Tibial nerve (tissue), 4 donors: ENCODE data around the gene NTM. TPM values are rescaled to one million over a fixed set of nuclear protein-coding genes. Genes with fewer than 3 reads are reported as not detected.

Source experiments
- DNase-seq, 2 donors: peaks; one replicate each; pipeline ENCODE4 v3.0.0-alpha.2; 2019; ENCODE audit warnings: low spot score in 2 of 2
- H3K27ac ChIP-seq, 4 donors: fragments of 200-600 bp; sonication (generic) in 3 of 4; one replicate each; pipeline ENCODE4 v1.5.1; 2017 to 2019; ENCODE audit warnings: mild to moderate bottlenecking in 1 of 4
- H3K27me3 ChIP-seq, 2 donors: fragments of 200-600 bp; sonication (generic) in 1 of 2; one replicate each; pipeline versions ENCODE4 v1.5.1 to v1.6.0; 2017 to 2019
- H3K36me3 ChIP-seq, 3 donors: fragments of 200-600 bp; sonication (generic); one replicate each; pipeline ENCODE4 v1.5.1; 2018 to 2019
- H3K4me1 ChIP-seq, 4 donors: fragments of 200-600 bp; sonication (generic) in 3 of 4; one replicate each; pipeline ENCODE4 v1.5.1; 2017 to 2019
- H3K4me3 ChIP-seq, 4 donors: fragments of 200-600 bp; sonication (generic) in 3 of 4; one replicate each; pipeline ENCODE4 v1.5.1; 2017 to 2019; ENCODE audit warnings: mild to moderate bottlenecking in 1 of 4, moderate library complexity in 1 of 4
- H3K9me3 ChIP-seq, 4 donors: fragments of 200-600 bp; sonication (generic) in 3 of 4; one replicate each; pipeline ENCODE4 v1.5.1; 2017 to 2019
- EP300 ChIP-seq, 2 donors: sonication (generic); formaldehyde crosslinking; IDR thresholded peaks; one replicate each; pipeline ENCODE4 v1.6.1; 2017; ENCODE audit warnings: antibody characterized with exemption in 2 of 2, mild to moderate bottlenecking in 1 of 2
- POLR2A ChIP-seq, 2 donors: fragments of 450-650 bp; IDR thresholded peaks; one replicate each; pipeline ENCODE4 v1.6.1; 2017; ENCODE audit warnings: antibody characterized with exemption in 2 of 2, mild to moderate bottlenecking in 2 of 2, moderate library complexity in 2 of 2
- WGBS, 2 donors: methylation state at CpG; one replicate each; pipeline ENCODE4 v1.1.5; 2018; 5-methylcytosine and 5-hydroxymethylcytosine counted together
- total RNA-seq, 4 donors: library from RNA; depleted of rRNA; stranded (reverse); fragments of >200 nt; gene quantifications; one replicate each; pipeline ENCODE4 v1.1.0, GENCODE V29; 2016
- TF ChIP-seq, protein P1 (sequence below), 5 experiments: fragments of 200-600 bp in 3 of 5; fragments of 450-650 bp in 2 of 5; sonication (generic) in 3 of 5; IDR thresholded peaks; one replicate each; pipeline ENCODE4 v1.5.1; 2016 to 2019; ENCODE audit warnings: antibody characterized with exemption in 5 of 5, mild to moderate bottlenecking in 3 of 5, moderate library complexity in 2 of 5

NTM gene
- total RNA-seq, 4 donors from 2014 or later, result 3.7 to 11.4 (median 10.8) TPM

GRCh38 chr11:132126973-132127899, 756.8 kb downstream of the NTM start:
- Histone ChIP-seq H3K27me3 (no peaks in the 10 kb centered on the region), H3K4me3 (peak overlapping the region; percentile 14 to 43 (median 30)), H3K9me3 (no peaks in the 10 kb centered on the region), H3K36me3 (no peaks in the 10 kb centered on the region), H3K4me1 (peaks cover 0 to 32% (median 13%) of the 10 kb centered on the region in 4 donors), H3K27ac (peak overlapping the region; percentile 55 to 90 (median 82))
- DNase-seq, result peak; percentile 61 to 93
- 36 to 41% methylated on average over 19 of the region's 19 CpGs for WGBS, 2 donors
- TF ChIP-seq POLR2A (IDR thresholded peaks at IDR 0.05) (no peak), EP300 (IDR thresholded peaks at IDR 0.05) (peak in 1 of 2 donors; percentile 59)
- TF ChIP-seq, protein P1, sequence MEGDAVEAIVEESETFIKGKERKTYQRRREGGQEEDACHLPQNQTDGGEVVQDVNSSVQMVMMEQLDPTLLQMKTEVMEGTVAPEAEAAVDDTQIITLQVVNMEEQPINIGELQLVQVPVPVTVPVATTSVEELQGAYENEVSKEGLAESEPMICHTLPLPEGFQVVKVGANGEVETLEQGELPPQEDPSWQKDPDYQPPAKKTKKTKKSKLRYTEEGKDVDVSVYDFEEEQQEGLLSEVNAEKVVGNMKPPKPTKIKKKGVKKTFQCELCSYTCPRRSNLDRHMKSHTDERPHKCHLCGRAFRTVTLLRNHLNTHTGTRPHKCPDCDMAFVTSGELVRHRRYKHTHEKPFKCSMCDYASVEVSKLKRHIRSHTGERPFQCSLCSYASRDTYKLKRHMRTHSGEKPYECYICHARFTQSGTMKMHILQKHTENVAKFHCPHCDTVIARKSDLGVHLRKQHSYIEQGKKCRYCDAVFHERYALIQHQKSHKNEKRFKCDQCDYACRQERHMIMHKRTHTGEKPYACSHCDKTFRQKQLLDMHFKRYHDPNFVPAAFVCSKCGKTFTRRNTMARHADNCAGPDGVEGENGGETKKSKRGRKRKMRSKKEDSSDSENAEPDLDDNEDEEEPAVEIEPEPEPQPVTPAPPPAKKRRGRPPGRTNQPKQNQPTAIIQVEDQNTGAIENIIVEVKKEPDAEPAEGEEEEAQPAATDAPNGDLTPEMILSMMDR (IDR thresholded peaks at IDR 0.05), result peak; percentile 38 to 87 (median 74)

DNA sequence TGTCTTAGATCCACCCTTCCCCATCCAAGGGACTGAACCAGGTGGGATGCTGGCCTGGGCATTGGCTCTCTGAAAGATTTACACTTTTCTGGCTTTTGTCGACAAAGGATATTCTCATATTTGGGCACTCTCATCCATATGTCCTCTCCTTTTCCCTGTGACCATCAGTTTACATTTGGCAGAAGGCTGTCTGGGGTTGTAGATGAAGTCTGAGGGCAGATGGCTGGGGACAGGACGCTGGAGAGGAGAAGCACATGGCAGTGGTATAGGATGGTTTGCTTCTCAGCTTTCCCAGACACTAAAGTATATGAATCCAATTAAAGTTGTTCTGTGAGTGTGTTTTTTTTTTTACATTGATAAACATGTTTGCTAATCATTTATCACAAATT, 757.5 kb downstream of the NTM start:
- Histone ChIP-seq H3K36me3 (no peaks in the 10 kb centered on the region), H3K4me1 (peaks cover 0 to 25% (median 13%) of the 10 kb centered on the region in 4 donors), H3K9me3 (no peaks in the 10 kb centered on the region), H3K27me3 (no peaks in the 10 kb centered on the region), H3K4me3 (no peak overlapping the region), H3K27ac (peak overlapping the region; percentile 45 to 90 (median 82))
- 88 to 90% methylated on average over 2 of the region's 2 CpGs for WGBS, 2 donors
- TF ChIP-seq POLR2A (IDR thresholded peaks at IDR 0.05) (no peak), EP300 (IDR thresholded peaks at IDR 0.05) (no peak)
- TF ChIP-seq, protein P1 (IDR thresholded peaks at IDR 0.05), result no peak
- DNase-seq, result no peak

DNA sequence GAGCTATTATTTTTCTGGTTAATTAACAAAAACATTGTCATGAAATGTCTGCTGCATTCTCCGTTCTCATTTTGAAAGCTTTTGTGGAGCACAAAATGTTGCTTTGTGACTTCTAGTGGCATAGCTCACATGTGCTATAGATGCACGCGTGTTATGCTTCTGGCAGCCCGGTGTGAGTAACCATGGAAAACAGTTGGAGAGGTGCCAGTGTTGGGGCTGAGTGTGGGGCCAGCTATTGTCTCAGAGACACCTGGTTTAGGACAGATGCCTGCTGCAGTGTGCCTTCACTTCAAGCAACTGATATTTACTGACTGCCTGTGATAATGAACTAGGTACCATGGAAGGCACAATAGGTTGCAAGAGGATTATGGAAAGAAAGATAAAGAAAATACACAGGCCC, 760.6 kb downstream of the NTM start:
- TF ChIP-seq, protein P1 (IDR thresholded peaks at IDR 0.05), result no peak
- no peak for TF ChIP-seq POLR2A (IDR thresholded peaks at IDR 0.05)
- no peak for TF ChIP-seq EP300 (IDR thresholded peaks at IDR 0.05)
- no peaks in the 10 kb centered on the region for H3K27me3 ChIP-seq
- 68 to 70% methylated on average over 4 of the region's 4 CpGs for WGBS, 2 donors

GRCh38 chr11:132131961-132132360, 761.5 kb downstream of the NTM start:
- H3K9me3 ChIP-seq, result no peaks in the 10 kb centered on the region
- no peaks in the 10 kb centered on the region for H3K27me3 ChIP-seq
- no peak overlapping the region for H3K4me3 ChIP-seq
- WGBS, 2 donors, result 47 to 53% methylated on average over 9 of the region's 9 CpGs
- H3K36me3 ChIP-seq, result no peaks in the 10 kb centered on the region
- no peak overlapping the region for H3K27ac ChIP-seq
- DNase-seq, result no peak
- peaks cover 0 to 9% (median 8%) of the 10 kb centered on the region in 4 donors for H3K4me1 ChIP-seq
- no peak for TF ChIP-seq EP300 (IDR thresholded peaks at IDR 0.05)
- TF ChIP-seq, protein P1 (IDR thresholded peaks at IDR 0.05), result no peak
- no peak for TF ChIP-seq POLR2A (IDR thresholded peaks at IDR 0.05)

More for the DNA sequence above, 760.6 kb downstream of the NTM start:
- Histone ChIP-seq H3K4me3 (no peak overlapping the region), H3K4me1 (peaks cover 0 to 19% (median 11%) of the 10 kb centered on the region in 4 donors), H3K9me3 (no peaks in the 10 kb centered on the region), H3K27ac (no peak overlapping the region), H3K36me3 (no peaks in the 10 kb centered on the region)
- no peak for DNase-seq

GRCh38 chr11:132134322-132134721, 763.9 kb downstream of the NTM start:
- H3K4me3 ChIP-seq, result no peak overlapping the region

More at GRCh38 chr11:132134322-132134721, 763.9 kb downstream of the NTM start:
- Histone ChIP-seq H3K9me3 (no peaks in the 10 kb centered on the region), H3K36me3 (no peaks in the 10 kb centered on the region), H3K27ac (no peak overlapping the region), H3K27me3 (no peaks in the 10 kb centered on the region), H3K4me1 (no peaks in the 10 kb centered on the region)
- TF ChIP-seq, protein P1 (IDR thresholded peaks at IDR 0.05), result no peak
- TF ChIP-seq POLR2A (IDR thresholded peaks at IDR 0.05), result no peak
- TF ChIP-seq EP300 (IDR thresholded peaks at IDR 0.05), result no peak
- WGBS, 2 donors, result 78 to 79% methylated on average over 5 of the region's 5 CpGs
- no peak for DNase-seq
